IPS DF 4.7 (cell line): Measurements from ENCODE around the gene PNMA6E.

ENCODE experiments used
- DNase-seq: peaks from one replicate; pipeline ENCODE4 v3.0.0-alpha.2; 2013; ENCODE audit warnings: low spot score; ENCODE audit errors: extremely low read depth

The PNMA6E gene

GRCh38 chrX:153353416-153353815, 47.7 kb downstream of the PNMA6E start:
- DNase-seq: no peak

- no peak for DNase-seq
Observed at GRCh38 chrX:153352858-153353257, 48.3 kb downstream of the PNMA6E start.

- no peak for DNase-seq
Observed at GRCh38 chrX:153351981-153352380, 49.2 kb downstream of the PNMA6E start.

- no peak for DNase-seq
Observed at GRCh38 chrX:153349952-153350351, 51.2 kb downstream of the PNMA6E start.

- DNase-seq: no peak
Observed at GRCh38 chrX:153348421-153348820, 52.7 kb downstream of the PNMA6E start.

GRCh38 chrX:153347530-153347929, 53.6 kb downstream of the PNMA6E start:
- DNase-seq: no peak
